ENCODE measurements around the gene VANGL2. TPM values are rescaled to one million over a fixed set of nuclear protein-coding genes. Genes with fewer than 3 reads are reported as not detected.
"Not testable (repeated sequence)": the region's sequence is repeated elsewhere in the genome, so short reads cannot be mapped to it uniquely, and the experiment has no call there.

Gene VANGL2
- total and polyA plus RNA-seq, 4 experiments from 2014 or later: not detected

DNA sequence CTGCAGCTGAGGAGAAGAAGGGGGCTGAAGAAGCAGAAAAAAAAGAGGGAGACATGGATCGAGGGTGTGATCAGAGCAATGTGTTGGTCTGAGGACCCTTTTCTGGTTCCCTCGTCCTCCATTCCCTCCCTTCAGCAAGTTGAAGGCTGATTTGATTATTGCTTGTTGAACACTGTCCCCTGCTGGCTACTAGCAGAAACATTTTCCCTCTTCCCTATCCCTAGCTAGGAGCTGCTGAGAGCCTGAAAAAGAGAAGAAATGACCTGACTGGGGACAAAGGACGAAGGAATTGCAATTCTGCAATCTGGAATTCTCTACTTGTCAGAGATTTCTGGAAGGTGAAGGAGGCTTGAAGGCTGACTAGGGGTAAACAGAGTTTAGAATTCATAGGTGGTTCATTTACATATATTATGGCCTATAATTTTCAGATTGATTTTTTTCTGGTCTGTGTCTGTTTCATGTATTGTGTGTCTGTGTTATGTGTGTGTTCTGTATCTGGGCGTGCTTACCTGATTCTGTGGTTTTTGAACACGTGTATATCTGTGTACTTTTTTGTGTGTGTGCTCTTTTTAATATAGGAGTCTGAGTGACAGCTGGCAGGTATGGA, 23.7 kb upstream of the VANGL2 start:
- peak in 4 of 5 donors; percentile 39 to 46 (median 44) for DNase-seq
- H3K9me3 ChIP-seq (ENCODE audit: control insufficient read depth in 1 of 2, low read length in 2 of 2): no peaks in the 10 kb centered on the region
- ChIA-PET POLR2A (ENCODE audit: partially characterized antibody) (interaction anchor here (1.5 kb wide), 1 partner anchor 183 kb away, joined by 3 read pairs; no protein-coding TSS in a partner anchor), CTCF (ENCODE audit: partially characterized antibody) (interaction anchor here (0.5 to 9.9 kb wide), 21 partner anchors 8 to 299 kb away, joined by 3 to 77 read pairs (median 5); partner anchors contain the start of genes CASQ1, IGSF8, NCSTN and NHLH1)
- Mint-ChIP-seq H3K4me3 (peak overlapping the region in 3 of 8 donors; percentile 17 to 62 (median 48)), H3K36me3 (no peaks in the 10 kb centered on the region), H3K9me3 (no peaks in the 10 kb centered on the region), H3K27ac (peak overlapping the region in 1 of 7 donors; percentile 31), H3K27me3 (peaks cover 0 to 1% of the 10 kb centered on the region in 2 donors), H3K4me1 (peaks cover 9 to 16% (median 12%) of the 10 kb centered on the region in 4 donors)
- no peak overlapping the region for H3K4me3 ChIP-seq (ENCODE audit: low read length in 2 of 2)
- H3K27me3 ChIP-seq (ENCODE audit: insufficient read depth, low read length): no peaks in the 10 kb centered on the region
- peaks cover 14% of the 10 kb centered on the region for H3K4me1 ChIP-seq (ENCODE audit: insufficient read depth, low read length)
- H3K27ac ChIP-seq (ENCODE audit: low read depth, low read length): no peak overlapping the region
- intact Hi-C loops (cut with micrococcal nuclease): loop anchor here (1.0 to 5.0 kb wide), 5 partner anchors 183 to 439 kb away; no protein-coding TSS in a partner anchor
- H3K36me3 ChIP-seq (ENCODE audit: insufficient read depth, low read length): no peaks in the 10 kb centered on the region

DNA sequence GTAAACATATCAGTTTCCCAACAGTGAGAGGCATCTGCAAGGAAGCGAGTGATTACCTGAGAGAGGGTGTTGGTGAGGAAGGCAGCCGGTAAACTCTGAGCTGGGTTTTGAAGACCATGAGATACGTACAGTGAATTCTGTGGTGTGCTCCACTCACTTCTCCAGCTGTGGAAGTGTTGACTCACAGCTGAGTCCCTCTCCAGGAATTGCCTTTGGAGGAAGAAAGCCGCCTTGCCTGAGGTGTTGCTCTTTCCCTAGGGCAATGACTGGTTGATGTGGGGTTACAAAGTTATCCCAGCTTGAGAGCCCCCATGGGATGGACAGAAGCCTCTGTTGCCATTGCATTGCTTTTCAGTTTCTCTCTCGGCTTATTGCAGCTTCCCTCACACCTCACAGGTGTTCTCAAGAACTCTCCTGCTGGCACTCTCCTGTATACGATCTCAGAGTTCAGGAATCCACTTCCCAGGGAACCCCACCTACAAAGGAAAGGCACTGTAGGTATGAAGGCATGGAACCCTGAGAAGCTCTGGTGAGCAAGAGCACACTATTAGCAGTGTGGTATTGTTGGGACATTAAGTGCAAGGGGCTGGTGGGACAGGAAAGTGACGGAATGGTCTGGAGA, 22.7 kb upstream of the VANGL2 start:
- Mint-ChIP-seq H3K9me3 (no peaks in the 10 kb centered on the region), H3K4me3 (no peak overlapping the region), H3K4me1 (peaks cover 9 to 16% (median 12%) of the 10 kb centered on the region in 4 donors), H3K27me3 (peaks cover 0 to 1% of the 10 kb centered on the region in 2 donors), H3K36me3 (no peaks in the 10 kb centered on the region), H3K27ac (no peak overlapping the region)
- POLR2A ChIA-PET (ENCODE audit: partially characterized antibody): interaction anchor here (0.5 to 1.5 kb wide), 2 partner anchors 184 to 858 kb away, joined by 3 read pairs; no protein-coding TSS in a partner anchor
- no peak overlapping the region for H3K27ac ChIP-seq (ENCODE audit: low read depth, low read length)
- H3K9me3 ChIP-seq (ENCODE audit: control insufficient read depth in 1 of 2, low read length in 2 of 2): no peaks in the 10 kb centered on the region
- peaks cover 14% of the 10 kb centered on the region for H3K4me1 ChIP-seq (ENCODE audit: insufficient read depth, low read length)
- H3K27me3 ChIP-seq (ENCODE audit: insufficient read depth, low read length): no peaks in the 10 kb centered on the region
- no peak overlapping the region for H3K4me3 ChIP-seq (ENCODE audit: low read length in 2 of 2)
- no peak for DNase-seq
- no peaks in the 10 kb centered on the region for H3K36me3 ChIP-seq (ENCODE audit: insufficient read depth, low read length)
- CTCF ChIA-PET (ENCODE audit: partially characterized antibody): interaction anchor here (0.9 to 9.9 kb wide), 15 partner anchors 9 to 292 kb away, joined by 3 to 77 read pairs (median 10); partner anchors contain the start of genes CASQ1, NCSTN, NHLH1 and PEX19
- intact Hi-C loops (cut with micrococcal nuclease): loop anchor here (5.0 kb wide), 3 partner anchors 290 to 440 kb away; no protein-coding TSS in a partner anchor

GRCh38 chr1:160384812-160385211, 15.6 kb upstream of the VANGL2 start:
- H3K27me3 ChIP-seq (ENCODE audit: insufficient read depth, low read length); CTCF ChIA-PET (ENCODE audit: partially characterized antibody); POLR2A ChIA-PET (ENCODE audit: partially characterized antibody); H3K9me3 ChIP-seq (ENCODE audit: control insufficient read depth in 1 of 2, low read length in 2 of 2); intact Hi-C loops (cut with micrococcal nuclease); H3K27me3 Mint-ChIP-seq; DNase-seq; H3K27ac ChIP-seq (ENCODE audit: low read depth, low read length); H3K36me3 Mint-ChIP-seq; H3K4me1 Mint-ChIP-seq; H3K27ac Mint-ChIP-seq; H3K4me1 ChIP-seq (ENCODE audit: insufficient read depth, low read length); H3K4me3 Mint-ChIP-seq; H3K36me3 ChIP-seq (ENCODE audit: insufficient read depth, low read length); H3K4me3 ChIP-seq (ENCODE audit: low read length in 2 of 2): not testable (repeated sequence)
- H3K9me3 Mint-ChIP-seq: peaks cover 0 to 12% (median 1%) of the 10 kb centered on the region in 8 donors

DNA sequence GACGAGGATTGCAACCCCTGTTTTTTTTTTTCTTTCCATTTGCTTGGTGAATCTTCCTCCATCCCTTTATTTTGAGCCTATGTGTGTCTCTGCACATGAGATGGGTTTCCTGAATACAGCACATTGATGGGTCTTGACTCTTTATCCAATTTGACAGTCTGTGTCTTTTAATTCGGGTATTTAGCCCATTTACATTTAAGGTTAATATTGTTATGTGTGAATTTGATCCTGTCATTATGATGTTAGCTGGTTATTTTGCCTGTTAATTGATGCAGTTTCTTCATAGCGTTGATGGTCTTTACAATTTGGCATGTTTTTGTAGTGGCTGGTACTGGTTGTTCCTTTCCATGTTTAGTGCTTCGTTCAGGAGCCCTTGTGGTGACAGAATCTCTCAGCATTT, 12.0 kb upstream of the VANGL2 start:
- CTCF ChIA-PET (ENCODE audit: partially characterized antibody); H3K36me3 Mint-ChIP-seq; intact Hi-C loops (cut with micrococcal nuclease): not testable (repeated sequence)

GRCh38 chr1:160394673-160395072, 5.7 kb upstream of the VANGL2 start:
- Histone ChIP-seq H3K4me1 (ENCODE audit: insufficient read depth, low read length) (peaks cover 1% of the 10 kb centered on the region), H3K9me3 (ENCODE audit: control insufficient read depth in 1 of 2, low read length in 2 of 2) (no peaks in the 10 kb centered on the region), H3K27me3 (ENCODE audit: insufficient read depth, low read length) (no peaks in the 10 kb centered on the region), H3K4me3 (ENCODE audit: low read length in 2 of 2) (no peak overlapping the region), H3K36me3 (ENCODE audit: insufficient read depth, low read length) (no peaks in the 10 kb centered on the region), H3K27ac (ENCODE audit: low read depth, low read length) (no peak overlapping the region)
- Mint-ChIP-seq H3K27me3 (peaks cover 6 to 13% of the 10 kb centered on the region in 2 donors), H3K9me3 (no peaks in the 10 kb centered on the region), H3K27ac (no peak overlapping the region), H3K4me1 (peaks cover 0 to 5% (median 0%) of the 10 kb centered on the region in 4 donors), H3K4me3 (no peak overlapping the region), H3K36me3 (no peaks in the 10 kb centered on the region)
- POLR2A ChIA-PET (ENCODE audit: partially characterized antibody): no interaction called here
- DNase-seq: no peak
- CTCF ChIA-PET (ENCODE audit: partially characterized antibody): no interaction called here
- intact Hi-C loops (cut with micrococcal nuclease): no loop called here

More for the DNA sequence above, 12.0 kb upstream of the VANGL2 start:
- H3K27ac ChIP-seq (ENCODE audit: low read depth, low read length); H3K36me3 ChIP-seq (ENCODE audit: insufficient read depth, low read length); H3K27ac Mint-ChIP-seq; H3K27me3 Mint-ChIP-seq; DNase-seq; POLR2A ChIA-PET (ENCODE audit: partially characterized antibody); H3K4me3 ChIP-seq (ENCODE audit: low read length in 2 of 2); H3K4me1 ChIP-seq (ENCODE audit: insufficient read depth, low read length); H3K9me3 ChIP-seq (ENCODE audit: control insufficient read depth in 1 of 2, low read length in 2 of 2); H3K4me1 Mint-ChIP-seq; H3K27me3 ChIP-seq (ENCODE audit: insufficient read depth, low read length); H3K4me3 Mint-ChIP-seq: not testable (repeated sequence)
- H3K9me3 Mint-ChIP-seq: peaks cover 0 to 12% (median 1%) of the 10 kb centered on the region in 8 donors

- intact Hi-C loops (cut with micrococcal nuclease): no loop called here
- Histone ChIP-seq H3K4me1 (ENCODE audit: insufficient read depth, low read length) (peaks cover 15% of the 10 kb centered on the region), H3K27me3 (ENCODE audit: insufficient read depth, low read length) (peaks cover 9% of the 10 kb centered on the region), H3K36me3 (ENCODE audit: insufficient read depth, low read length) (no peaks in the 10 kb centered on the region), H3K27ac (ENCODE audit: low read depth, low read length) (no peak overlapping the region), H3K4me3 (ENCODE audit: low read length in 2 of 2) (no peak overlapping the region), H3K9me3 (ENCODE audit: control insufficient read depth in 1 of 2, low read length in 2 of 2) (no peaks in the 10 kb centered on the region)
- Mint-ChIP-seq H3K36me3 (no peaks in the 10 kb centered on the region), H3K27ac (no peak overlapping the region), H3K4me1 (peaks cover 4 to 11% (median 6%) of the 10 kb centered on the region in 4 donors), H3K4me3 (no peak overlapping the region), H3K9me3 (no peaks in the 10 kb centered on the region), H3K27me3 (peaks cover 18 to 25% of the 10 kb centered on the region in 2 donors)
- POLR2A ChIA-PET (ENCODE audit: partially characterized antibody): no interaction called here
- CTCF ChIA-PET (ENCODE audit: partially characterized antibody): interaction anchor here (0.6 to 1.4 kb wide), 2 partner anchors 17 to 42 kb away, joined by 3 to 5 read pairs; no protein-coding TSS in a partner anchor
- no peak for DNase-seq
Observed at GRCh38 chr1:160397651-160398050, 2.7 kb upstream of the VANGL2 start.

DNA sequence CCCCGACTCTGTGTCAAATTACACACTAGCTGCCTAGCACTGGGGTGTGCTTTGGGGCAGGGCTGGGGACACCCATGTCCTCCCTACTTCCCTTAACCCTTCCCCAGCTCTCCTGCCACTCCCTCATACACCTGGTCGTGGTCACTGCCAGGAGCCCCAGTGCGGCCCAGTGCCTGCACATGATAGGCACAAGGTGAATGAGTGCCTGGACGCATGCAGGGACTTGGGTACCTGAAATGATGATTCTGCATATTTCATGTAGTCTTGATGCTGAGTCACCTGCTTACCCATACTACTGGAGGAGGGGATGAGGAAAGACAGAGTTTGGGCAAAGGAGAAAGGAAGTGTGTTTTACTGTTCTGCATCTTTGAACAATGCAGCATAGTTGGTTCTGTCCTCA, 1.5 kb upstream of the VANGL2 start:
- H3K4me3 ChIP-seq (ENCODE audit: low read length in 2 of 2): no peak overlapping the region
- intact Hi-C loops (cut with micrococcal nuclease): no loop called here
- Mint-ChIP-seq H3K9me3 (no peaks in the 10 kb centered on the region), H3K36me3 (no peaks in the 10 kb centered on the region), H3K4me3 (peak overlapping the region in 7 of 8 donors; percentile 5 to 44 (median 23)), H3K27ac (no peak overlapping the region), H3K27me3 (peaks cover 19 to 25% of the 10 kb centered on the region in 2 donors), H3K4me1 (peaks cover 4 to 11% (median 6%) of the 10 kb centered on the region in 4 donors)
- ChIA-PET POLR2A (ENCODE audit: partially characterized antibody) (no interaction called here), CTCF (ENCODE audit: partially characterized antibody) (interaction anchor here (0.6 kb wide), 1 partner anchor 277 kb away, joined by 3 read pairs; no protein-coding TSS in a partner anchor)
- H3K27me3 ChIP-seq (ENCODE audit: insufficient read depth, low read length): peaks cover 9% of the 10 kb centered on the region
- no peaks in the 10 kb centered on the region for H3K9me3 ChIP-seq (ENCODE audit: control insufficient read depth in 1 of 2, low read length in 2 of 2)
- no peak for DNase-seq
- H3K4me1 ChIP-seq (ENCODE audit: insufficient read depth, low read length): peaks cover 15% of the 10 kb centered on the region
- H3K27ac ChIP-seq (ENCODE audit: low read depth, low read length): no peak overlapping the region
- no peaks in the 10 kb centered on the region for H3K36me3 ChIP-seq (ENCODE audit: insufficient read depth, low read length)
